Fibroblast of gingiva (primary cell): ENCODE results near the gene SASH1.

Experiments
- DNase-seq: peaks from one replicate; pipeline ENCODE4 v3.0.0-alpha.2; 2011; ENCODE audit warnings: low read depth

SASH1 gene

DNA sequence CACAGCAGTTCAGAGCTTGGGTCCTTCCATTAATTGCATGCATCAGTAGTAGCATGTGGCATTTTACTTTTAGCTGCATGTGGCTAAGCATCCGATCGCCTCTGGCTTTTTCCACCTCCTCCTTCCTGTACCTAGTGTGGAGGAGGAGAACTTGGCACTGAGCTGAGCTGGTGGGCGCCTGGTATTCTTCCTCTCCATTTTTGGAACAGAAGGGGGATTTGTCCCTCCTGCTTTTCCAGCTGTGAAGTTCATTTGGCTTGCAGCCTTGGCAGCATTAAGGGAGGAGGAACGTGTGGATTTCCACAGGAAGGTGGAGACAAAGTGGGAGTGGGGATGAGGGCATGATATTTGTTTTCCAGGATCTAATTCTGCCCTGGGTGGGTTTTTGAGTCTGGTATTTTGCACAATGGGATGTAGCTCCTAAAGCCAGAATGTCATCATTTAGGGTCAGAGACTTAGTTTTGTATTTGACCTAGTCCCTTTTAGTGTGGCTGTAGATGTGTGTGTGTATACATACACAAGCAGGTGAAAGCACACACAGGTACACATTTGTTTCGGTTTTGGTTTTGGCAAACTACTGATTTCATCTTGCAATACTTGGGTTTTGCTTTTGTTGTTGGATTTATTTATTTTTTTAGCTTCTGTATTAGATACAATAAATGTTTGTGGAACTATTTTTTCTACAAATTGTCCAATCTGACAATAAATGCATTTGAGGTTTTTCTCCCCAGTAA lies 90.0 kb downstream of the SASH1 start:
- DNase-seq, result no peak

DNA sequence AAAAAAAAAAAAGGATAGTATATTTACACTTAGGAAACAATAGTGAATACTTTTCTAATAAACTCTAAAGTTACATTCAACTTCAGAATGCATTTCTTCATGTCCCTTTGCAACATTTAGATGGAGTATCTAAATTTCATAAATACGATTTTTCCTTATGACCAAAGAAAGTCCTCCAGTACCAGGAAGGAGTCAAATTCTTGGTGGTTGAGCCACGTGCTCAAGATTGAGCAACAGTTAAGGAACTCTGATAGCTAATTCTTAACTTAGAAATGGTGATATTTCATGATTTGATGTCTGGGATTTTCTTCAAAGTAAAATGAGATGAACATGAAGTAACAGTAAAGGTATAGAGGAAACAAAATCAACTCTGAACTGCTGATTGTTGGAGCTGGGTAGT lies 92.7 kb downstream of the SASH1 start:
- DNase-seq, result peak; percentile 67

DNA sequence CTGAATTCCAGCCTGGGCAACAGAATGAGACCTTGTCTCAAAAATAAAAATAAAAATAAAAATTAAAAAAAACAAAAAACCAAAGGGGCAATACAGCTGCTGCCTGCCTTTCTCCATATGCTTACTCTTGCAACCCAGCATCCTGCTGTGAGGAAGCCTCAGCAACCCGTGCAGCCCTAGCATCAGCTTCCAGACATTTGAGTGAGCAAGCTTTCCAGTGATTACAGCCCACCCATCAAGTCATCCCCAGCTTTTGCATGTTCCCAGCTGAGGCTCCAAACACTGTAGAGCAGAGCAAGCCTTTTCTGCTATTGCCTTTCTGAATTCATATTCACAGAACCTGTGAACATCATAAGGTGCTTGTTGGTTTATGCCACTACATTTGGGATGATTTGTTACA lies 93.8 kb downstream of the SASH1 start:
- no peak for DNase-seq

DNA sequence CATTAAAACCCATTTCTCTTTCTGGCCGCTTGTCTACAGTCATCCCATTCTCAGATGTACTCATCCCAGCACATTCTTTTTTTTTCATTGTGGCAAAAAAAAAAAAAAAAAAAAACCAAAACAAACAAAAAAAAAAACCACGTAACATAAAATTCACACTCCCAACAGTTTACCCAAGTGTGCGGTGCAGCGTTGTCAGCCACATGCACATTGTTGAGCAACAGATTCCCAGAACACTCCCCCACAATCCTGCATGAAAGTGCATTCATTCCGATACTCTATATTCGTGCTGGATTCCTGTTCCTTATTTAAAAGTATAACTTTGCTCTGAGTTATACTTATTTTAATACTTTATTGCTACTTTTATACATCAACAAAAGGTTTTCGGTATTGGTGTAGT lies 96.0 kb downstream of the SASH1 start:
- DNase-seq, result peak; percentile 62

DNA sequence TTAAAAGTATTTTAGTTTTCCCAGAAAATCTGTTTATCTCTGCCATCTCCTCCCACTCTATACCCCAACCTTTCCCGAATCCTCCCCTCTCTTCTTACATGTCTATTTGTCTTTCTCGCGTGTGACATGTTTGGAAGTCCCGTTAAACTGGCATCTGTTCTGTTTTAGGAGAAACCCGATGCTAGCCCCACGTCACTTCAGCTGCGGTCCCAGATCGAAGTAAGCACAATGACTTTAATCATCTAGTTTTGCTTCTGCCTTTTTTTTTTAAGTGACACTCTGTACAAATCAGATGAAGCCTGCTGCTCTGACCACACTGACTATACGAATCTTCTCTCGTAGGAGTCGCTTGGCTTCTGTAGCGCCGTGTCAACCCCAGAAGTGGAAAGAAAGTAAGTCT lies 97.4 kb downstream of the SASH1 start:
- DNase-seq, result peak; percentile 92

DNA sequence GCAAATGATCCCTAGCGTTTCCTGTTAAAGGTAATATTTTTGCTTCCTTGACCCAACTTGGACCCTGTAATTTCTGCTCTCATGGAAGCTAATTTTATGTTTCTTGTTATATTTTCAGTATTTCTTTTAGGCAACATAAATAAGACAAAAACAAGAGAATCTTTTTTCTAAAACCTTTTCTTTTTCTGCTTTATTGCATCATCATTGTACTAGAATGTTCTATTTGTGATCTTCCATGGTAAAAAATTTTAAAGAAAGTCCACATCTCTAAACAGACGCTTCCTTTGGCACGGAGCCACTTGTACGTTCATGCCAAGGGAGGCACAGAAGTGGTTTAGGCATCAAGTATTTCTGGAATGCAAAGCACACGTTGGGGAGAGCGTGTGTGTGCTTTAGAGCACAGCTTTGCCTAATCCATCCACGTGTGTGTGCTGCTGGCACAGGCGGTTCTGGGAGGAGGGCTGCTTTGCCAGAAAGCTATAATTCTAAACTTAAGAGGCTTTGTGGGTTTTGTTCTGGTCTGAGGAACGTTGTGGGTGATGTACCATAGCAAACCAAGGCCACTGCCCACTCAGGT lies 98.3 kb downstream of the SASH1 start:
- DNase-seq, result peak; percentile 99

DNA sequence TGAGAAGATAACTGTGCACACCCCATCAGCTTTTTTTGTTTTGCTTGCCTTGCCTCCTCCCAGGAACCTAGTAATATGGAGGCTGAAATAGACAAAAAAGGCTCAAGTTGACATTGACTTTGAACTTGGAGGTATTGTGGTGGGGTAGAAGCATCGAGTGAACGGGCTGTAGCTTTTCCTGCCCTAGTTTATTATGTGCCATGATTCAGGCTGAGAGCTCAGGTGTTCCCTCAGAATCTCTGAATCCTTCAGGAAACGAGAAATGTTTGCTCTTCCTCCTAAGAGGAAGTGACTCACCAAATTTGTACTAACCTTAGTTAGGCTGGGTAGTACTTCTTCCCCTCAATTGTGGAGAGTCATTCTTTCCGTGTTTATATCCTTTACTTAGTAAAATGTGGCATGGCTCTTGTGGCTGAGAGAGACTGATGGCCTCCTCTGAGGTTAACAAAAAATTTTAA lies 98.8 kb downstream of the SASH1 start:
- peak; percentile 76 for DNase-seq

DNA sequence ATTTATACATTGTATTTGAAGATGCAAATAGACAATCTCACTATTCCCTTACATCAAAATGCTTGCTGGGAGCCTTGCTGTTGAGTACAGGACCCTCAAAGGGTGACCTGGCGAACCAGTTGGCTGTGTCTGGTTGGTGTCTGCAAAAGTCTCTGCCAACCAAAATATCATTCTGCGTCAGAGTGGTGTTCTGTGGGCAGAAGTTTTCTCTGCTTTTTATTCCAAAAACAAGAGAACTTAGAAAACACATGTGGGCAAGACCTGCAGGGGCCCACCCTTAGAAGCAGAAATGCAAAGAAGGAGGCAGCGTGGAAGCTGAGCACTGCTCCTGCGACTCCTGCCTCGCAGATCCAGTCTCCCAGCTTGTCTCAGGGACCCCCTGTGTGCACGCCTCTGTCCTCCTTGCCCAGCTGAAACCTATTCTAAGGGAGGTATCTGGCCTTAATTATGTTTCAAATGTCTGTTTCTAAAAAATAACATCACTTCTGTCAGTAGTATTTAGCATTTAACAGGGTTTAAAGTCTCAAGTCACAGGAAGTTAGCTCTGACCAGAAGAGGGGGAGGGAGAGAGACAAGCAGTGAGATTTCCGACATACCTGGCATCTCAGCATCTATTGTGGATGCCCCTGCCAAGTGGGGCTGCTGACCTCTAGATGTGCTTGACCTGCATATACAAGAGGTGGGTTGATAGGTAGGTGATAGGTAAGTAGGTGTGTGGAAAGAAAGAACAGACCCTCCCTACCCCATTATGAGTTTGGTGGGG lies 101.3 kb downstream of the SASH1 start:
- DNase-seq, result peak; percentile 62

DNA sequence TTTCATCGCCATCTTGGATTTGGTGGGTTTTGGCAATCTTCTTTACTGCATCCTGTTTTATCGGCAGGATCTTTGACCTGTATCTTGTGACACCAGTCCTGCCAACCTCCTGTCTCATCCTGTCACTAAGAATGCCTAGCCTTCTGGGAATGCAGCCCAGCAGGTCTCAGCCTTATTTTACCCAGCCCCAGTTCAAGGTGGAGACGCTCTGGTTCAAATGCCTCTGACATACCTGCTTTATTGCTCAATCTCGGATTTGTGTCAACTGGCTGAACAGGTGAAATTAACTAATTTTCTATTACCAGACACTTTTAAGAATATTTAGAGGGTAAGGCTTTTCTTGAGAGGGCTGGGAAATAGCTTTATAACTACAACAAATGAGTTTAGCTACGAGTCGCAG lies 102.5 kb downstream of the SASH1 start:
- DNase-seq, result no peak

DNA sequence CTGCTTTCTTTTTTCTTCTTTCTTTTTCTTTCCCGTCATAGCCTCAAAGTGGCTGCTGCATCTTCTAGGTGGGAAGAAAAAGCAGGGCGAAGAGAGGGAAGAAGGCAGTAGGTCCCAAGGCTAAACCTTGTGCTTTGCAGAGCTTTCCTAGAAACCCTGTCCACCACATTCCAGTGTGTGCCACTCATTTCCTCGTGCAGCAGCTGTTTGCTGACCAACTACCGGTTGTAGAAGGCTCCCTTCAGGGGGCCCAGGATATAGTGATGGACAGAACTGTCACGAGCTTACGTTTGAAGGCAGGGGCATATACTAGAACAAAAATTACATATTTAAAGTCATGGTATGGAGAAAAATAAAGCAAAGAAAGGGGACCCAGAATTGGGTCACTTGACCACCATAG lies 103.0 kb downstream of the SASH1 start:
- peak; percentile 25 for DNase-seq

DNA sequence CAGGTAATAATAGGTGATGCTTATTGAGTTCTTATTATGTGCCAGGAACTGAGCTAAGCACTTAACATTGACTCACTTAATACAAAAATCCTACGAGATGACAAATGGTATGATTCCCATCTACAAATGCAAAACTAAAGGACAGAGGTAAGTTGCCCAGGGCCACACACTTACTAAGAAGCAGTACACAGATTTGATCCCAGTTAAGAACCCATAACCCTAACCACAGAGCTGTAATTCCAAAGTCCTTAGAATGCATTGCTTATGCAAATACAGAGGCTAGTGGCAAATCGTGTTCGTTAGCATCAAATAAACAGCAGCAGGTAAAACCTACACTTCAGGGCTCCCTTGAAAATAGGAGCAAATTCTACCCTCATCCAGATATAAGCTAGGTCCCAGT lies 104.0 kb downstream of the SASH1 start:
- DNase-seq, result no peak

DNA sequence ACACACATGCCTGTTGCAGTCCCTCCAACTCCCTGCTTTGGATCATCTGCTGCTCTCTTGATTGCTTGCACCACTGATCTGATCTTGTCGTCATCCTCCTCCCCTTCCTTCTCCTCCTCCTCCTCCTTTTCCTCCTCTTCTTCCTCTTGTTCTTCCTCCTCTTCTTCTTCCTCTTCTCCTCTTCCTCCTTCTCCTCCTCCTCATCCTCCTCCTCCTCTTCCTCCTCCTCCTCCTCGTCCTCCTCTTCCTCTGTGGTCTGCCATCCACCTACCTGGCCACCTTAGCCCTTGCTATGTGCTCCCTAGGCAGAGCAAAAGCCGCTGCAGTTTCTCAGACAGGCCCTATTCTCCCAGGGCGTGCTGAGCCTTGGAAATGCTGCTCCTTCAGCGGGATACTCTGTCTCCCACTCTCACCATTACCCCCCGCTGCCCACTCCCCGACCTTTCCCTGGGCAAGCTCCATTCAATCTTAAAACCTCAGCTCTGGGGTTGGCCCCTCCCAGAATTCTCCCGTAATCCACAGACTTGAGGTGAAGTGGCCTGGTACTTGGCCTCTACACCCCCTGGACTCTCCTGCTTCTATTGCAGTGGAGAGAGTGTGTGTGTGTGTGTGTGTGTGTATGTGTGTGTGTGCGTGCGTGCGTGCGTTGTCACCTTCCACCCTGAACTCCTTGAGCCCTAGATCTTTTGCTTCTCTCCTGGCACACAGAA lies 105.0 kb downstream of the SASH1 start:
- no peak for DNase-seq

DNA sequence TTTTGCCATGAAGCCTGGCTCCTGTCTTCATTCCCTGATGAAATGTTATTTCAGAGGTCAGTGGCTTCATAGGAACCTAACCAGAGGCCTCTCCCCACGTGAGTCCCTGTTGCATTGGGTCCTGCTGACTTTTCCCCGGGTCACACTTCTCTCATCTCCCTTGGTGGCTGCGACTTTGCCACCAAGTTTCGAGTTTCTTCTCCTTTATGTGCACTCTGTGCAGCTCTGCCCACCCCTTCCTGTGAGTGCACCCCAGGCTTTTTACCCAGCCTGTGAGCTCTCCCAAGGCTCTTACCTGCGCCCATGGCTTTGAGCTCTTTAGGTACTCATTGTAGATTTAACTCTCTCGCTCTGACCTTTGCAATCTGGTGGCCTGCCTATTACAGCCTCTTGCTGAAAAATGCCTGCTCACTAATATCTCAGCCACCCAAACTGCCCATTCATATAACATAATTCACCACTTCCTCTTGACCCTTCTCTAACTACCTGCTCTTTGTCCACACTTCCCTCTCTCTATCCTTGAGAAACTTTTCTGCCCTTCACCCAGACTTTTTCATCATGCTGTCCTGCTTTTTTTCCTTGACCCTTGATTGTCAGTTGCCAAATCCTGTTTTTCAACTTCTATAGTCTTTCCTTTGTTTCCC lies 105.9 kb downstream of the SASH1 start:
- DNase-seq, result no peak

DNA sequence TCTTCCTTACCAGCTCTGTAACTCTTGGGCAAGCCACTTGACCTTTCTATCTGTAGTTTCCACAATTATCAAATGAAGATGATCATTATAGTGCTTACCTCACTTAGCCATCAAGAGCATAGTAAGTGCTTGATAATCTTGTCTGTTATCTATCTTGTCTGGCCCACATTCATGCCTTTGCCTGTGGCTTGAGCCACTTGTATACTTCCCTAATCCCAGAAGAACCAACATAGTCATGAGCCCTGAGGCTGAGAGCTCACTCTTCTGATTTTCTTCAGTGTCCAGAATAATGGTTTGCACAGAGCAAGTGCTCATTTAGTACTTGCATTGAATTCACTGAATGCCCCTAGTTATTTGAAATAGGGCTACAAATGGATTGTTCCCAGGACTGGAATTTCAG lies 108.2 kb downstream of the SASH1 start:
- no peak for DNase-seq

DNA sequence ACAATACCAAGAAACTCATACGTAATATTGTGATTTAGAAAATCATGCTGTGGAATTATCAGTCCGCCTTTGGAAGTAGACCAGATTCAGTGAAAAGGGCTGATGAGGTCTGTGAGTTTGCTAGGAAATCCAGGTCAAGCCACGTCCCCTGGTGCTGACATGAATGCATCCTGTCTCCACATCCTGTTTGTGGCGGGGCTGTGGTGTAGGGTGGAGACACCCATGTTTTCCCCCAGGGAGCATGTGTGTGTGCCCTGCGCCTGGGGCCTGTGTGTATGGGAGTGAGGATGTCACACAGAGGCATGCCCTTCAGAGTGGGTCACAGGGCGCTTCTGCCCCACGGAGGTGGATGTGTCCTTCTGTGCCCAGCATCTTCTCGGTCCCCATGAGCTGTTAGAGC lies 109.1 kb downstream of the SASH1 start:
- no peak for DNase-seq

DNA sequence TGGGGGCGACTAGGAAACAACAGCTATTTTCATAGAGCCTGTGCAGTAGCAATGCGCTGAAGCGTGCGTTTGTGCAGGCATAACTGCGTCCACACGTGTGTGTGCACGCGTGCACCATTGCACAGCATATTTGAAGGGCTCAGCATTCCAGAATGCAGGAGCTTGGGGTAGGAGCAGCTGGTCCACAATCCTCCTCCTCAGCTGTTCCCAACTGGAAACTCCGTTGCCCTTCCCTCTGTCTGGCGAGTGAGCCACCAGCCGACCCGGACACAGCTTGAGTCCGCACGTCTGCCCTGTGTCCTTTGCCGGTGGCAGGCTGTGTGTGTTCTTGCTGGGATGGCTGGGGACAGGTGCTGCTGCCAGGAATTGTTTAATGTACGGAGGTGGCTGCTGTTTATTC lies 110.2 kb downstream of the SASH1 start:
- no peak for DNase-seq

DNA sequence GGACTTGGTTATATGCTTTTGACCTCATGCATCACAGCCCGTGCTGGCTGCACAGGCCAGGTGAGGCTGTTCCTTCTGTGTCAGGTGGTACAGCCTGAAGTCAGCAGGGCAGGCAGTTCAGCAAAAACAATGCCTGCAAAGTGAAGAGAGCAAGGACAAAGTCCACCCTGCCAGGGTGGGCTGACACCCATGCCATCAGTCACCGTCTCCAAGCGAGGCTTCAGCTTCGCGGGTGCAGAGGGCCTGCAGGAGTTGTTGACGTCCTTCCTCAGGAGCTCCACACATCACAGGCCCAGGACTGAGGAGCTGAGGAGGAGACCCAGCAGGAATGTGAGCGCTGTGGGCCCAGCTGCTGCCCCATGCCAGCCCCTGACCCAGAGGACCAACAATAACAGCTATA lies 111.3 kb downstream of the SASH1 start:
- no peak for DNase-seq

DNA sequence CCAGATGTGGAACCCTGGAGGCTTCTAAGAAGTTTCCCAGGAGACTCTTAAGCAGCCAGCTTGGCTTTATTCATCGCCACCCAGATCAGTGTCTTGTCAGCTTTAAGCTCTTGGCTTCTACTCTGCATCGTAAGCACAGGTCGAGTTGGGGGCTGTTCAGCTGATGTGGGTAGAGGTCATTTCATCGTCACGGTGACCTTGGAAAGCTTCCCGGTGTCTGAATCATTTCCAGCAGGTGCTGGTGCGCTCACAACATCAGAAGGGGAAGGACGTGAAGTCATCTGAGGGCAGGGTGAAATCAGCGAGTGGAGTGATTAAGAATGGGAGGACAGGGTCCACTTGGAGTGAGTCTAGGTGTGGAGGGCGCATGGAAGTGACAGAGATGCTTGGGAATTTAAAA lies 112.6 kb downstream of the SASH1 start:
- DNase-seq, result peak; percentile 20

DNA sequence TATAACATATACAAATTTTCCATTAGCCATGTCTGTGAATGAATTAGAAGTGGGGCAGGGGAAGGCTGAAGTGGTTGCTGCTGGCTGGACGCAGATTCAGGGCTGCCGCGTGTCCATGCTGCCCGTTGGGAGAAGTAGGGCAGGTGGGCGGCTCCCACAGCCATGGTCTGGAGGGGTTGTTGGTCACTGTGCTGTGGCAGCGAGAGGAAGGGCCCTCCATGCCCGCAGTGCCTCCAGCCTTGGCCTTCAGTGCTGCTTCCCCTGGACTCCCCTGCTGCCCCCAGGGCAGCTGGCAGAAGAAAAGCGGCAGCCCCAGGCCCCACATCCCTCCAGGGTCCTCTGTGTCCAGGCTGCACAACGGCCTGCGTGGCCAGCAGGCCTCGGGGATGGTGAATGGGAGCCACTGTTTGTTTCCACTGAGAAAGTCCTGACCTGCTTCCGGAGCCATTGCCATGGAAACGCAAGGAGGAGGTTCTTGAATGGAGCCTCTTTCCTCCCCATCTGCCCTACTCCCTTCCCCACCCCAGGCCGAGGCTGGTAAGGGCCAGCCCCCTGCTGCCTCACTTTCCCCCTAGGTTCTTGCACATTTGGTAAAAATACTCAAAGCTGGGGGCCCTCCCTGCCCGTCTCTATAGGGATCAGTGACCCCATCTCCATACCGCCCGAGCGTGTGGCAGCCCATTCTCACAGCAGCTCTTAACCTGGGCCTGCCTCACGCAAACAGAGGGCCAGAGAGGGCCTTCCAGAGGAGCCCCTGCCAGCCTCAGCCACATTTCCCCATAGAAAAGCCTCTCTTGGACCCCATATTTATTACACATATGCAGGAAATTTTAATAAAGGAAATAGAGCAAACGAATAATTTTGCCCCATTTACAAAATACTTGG lies 113.3 kb downstream of the SASH1 start:
- no peak for DNase-seq

DNA sequence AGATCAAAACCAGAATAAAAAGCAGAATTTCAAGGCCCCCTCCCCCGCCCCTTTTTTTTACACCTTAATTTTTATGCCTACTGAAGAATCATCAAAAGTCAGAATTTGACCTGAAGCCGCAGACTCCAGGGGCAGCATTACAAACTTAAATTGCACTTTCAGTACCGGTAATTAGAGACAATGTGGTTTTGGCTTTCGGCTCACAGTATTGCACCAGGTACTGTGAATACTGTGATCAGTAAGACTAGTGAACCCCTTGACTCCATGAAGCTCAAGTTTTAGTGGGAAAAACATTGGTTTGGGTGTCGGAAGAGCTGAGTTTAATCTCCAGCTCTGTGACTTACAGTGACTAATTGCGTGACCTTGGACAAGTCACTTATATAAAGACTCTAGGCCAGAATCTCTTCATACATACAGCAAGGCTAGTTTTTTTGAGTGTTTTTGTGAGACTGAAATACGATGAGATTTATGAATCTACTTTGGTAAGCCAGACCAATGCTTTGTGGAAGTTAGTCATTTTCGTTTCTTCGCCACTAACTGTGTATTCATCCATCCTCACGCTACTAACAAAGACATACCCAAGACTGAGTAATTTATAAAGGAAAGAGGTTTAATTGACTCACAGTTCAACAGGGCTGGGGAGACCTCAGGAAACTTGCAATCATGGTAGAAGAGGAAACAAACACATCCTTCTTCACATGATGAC lies 114.7 kb downstream of the SASH1 start:
- DNase-seq, result no peak

DNA sequence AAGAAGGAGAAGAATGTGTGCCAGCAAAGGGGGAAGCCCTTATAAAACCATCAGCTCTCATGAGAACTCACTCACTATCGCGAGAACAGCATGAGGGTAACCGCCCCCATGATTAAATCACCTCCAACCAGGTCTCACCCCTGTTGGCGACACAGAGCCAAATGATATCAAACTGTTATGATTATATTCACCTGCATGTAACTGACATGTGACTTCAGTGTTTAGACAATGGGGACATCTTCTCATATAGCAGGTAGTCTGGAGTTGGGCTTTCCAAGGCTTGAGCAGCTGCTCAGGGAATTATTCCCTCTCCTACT lies 115.2 kb downstream of the SASH1 start:
- DNase-seq, result no peak
